ENCODE measurements around the gene HSPBP1. TPM values are rescaled to one million over a fixed set of nuclear protein-coding genes. Genes with fewer than 3 reads are reported as not detected.

The HSPBP1 gene
- total RNA-seq, 4 donors from 2014 or later, result 28.5 to 44.0 (median 32.2) TPM

DNA sequence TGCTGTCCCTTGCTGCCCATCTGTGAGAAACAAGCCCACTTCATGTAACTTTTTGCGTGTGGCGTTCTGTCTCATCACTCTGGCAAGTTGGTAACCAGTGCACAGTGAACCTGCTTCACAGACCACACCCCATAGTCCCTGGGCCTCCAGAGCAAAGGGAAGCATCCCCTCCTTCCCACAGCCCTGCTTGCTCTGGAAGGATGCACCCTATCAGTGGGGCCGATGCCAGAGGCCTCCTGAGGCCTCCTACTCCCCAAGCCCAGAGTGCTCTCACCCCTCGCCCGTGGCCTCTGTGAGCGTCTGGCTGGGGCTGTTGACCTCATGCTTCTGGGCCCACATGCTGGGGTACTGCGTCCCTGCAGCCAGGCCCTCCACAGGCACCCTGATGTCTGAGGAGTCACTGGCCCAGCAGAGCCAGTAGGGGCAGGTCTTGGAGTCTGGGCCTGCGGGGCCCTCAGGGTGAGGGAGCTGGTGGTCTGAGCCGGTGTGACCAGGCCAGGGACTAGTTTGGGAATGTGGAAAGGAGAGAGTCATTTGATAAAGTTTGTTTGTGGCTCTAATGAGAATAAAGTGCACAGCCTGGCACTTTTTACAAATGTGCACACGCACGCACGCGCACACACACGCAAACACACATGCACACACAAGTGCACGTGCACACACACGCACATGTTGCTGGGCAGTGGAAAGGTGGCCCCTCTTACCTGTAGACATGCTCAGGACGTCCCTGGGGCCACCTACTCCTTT lies 56.4 kb downstream of the HSPBP1 start:
- intact Hi-C loops (cut with DNase I), result no loop called here
- WGBS, result 89% methylated on average over 14 of the region's 17 CpGs
- TF ChIP-seq EP300 (IDR thresholded peaks at IDR 0.05) (no peak), POLR2A (IDR thresholded peaks at IDR 0.05; ENCODE audit: low read depth) (no peak), POLR2AphosphoS5 (IDR thresholded peaks at IDR 0.05) (no peak)
- TF ChIP-seq, protein P1, sequence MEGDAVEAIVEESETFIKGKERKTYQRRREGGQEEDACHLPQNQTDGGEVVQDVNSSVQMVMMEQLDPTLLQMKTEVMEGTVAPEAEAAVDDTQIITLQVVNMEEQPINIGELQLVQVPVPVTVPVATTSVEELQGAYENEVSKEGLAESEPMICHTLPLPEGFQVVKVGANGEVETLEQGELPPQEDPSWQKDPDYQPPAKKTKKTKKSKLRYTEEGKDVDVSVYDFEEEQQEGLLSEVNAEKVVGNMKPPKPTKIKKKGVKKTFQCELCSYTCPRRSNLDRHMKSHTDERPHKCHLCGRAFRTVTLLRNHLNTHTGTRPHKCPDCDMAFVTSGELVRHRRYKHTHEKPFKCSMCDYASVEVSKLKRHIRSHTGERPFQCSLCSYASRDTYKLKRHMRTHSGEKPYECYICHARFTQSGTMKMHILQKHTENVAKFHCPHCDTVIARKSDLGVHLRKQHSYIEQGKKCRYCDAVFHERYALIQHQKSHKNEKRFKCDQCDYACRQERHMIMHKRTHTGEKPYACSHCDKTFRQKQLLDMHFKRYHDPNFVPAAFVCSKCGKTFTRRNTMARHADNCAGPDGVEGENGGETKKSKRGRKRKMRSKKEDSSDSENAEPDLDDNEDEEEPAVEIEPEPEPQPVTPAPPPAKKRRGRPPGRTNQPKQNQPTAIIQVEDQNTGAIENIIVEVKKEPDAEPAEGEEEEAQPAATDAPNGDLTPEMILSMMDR (IDR thresholded peaks at IDR 0.05), result no peak
- DNase-seq (ENCODE audit: extremely low spot score), result no peak
- Histone ChIP-seq H3K4me3 (no peak overlapping the region), H3K27ac (replicated peaks in 1 of 4) (no peak overlapping the region), H3K9me3 (peaks cover 0 to 7% (median 0%) of the 10 kb centered on the region in 4 donors), H3K36me3 (peaks cover 0 to 31% (median 28%) of the 10 kb centered on the region in 4 donors), H3K27me3 (no peaks in the 10 kb centered on the region), H3K4me1 (peaks cover 0 to 3% (median 0%) of the 10 kb centered on the region in 4 donors)

- H3K27ac ChIP-seq (replicated peaks in 1 of 4), result no peak overlapping the region
- WGBS, result 80% methylated on average over 9 of the region's 9 CpGs
- TF ChIP-seq, protein P1 (IDR thresholded peaks at IDR 0.05), result no peak
- TF ChIP-seq EP300 (IDR thresholded peaks at IDR 0.05) (no peak), POLR2AphosphoS5 (IDR thresholded peaks at IDR 0.05) (no peak), POLR2A (IDR thresholded peaks at IDR 0.05; ENCODE audit: low read depth) (no peak)
- H3K4me3 ChIP-seq, result no peak overlapping the region
- no peak for DNase-seq (ENCODE audit: extremely low spot score)
- intact Hi-C loops (cut with DNase I), result no loop called here
- H3K4me1 ChIP-seq, result peaks cover 5 to 15% (median 14%) of the 10 kb centered on the region in 4 donors
- H3K9me3 ChIP-seq, result peaks cover 0 to 7% (median 0%) of the 10 kb centered on the region in 4 donors
- H3K27me3 ChIP-seq, result peaks cover 0 to 17% (median 2%) of the 10 kb centered on the region in 4 donors
- H3K36me3 ChIP-seq, result peaks cover 0 to 4% (median 2%) of the 10 kb centered on the region in 4 donors
Measured at GRCh38 chr19:55220525-55220924, 59.4 kb downstream of the HSPBP1 start.

GRCh38 chr19:55216461-55217198 lies 63.3 kb downstream of the HSPBP1 start:
- Histone ChIP-seq H3K36me3 (no peaks in the 10 kb centered on the region), H3K27ac (replicated peaks in 1 of 4) (peak overlapping the region in 3 of 4 donors; percentile 31 to 50 (median 46)), H3K4me1 (peaks cover 5 to 15% (median 14%) of the 10 kb centered on the region in 4 donors), H3K27me3 (peaks cover 0 to 56% (median 2%) of the 10 kb centered on the region in 4 donors), H3K4me3 (peak overlapping the region; percentile 34 to 51 (median 46)), H3K9me3 (peaks cover 0 to 19% (median 7%) of the 10 kb centered on the region in 4 donors)
- peak; percentile 43 to 62 for TF ChIP-seq POLR2AphosphoS5 (IDR thresholded peaks at IDR 0.05)
- TF ChIP-seq, protein P1 (IDR thresholded peaks at IDR 0.05), result no peak
- TF ChIP-seq POLR2A (IDR thresholded peaks at IDR 0.05; ENCODE audit: low read depth), result peak; percentile 32
- no peak for TF ChIP-seq EP300 (IDR thresholded peaks at IDR 0.05)
- intact Hi-C loops (cut with DNase I), result loop anchor here (5.0 kb wide), 1 partner anchor 41 kb away; the partner anchor contains the start of gene PPP6R1
- no peak for DNase-seq (ENCODE audit: extremely low spot score)
- WGBS, result 7% methylated on average over 28 of the region's 36 CpGs

GRCh38 chr19:55213547-55213946 lies 66.4 kb downstream of the HSPBP1 start:
- H3K4me1 ChIP-seq, result peaks cover 17 to 33% (median 26%) of the 10 kb centered on the region in 4 donors
- TF ChIP-seq POLR2A (IDR thresholded peaks at IDR 0.05; ENCODE audit: low read depth), result no peak
- TF ChIP-seq, protein P1 (IDR thresholded peaks at IDR 0.05), result no peak
- no peak for TF ChIP-seq POLR2AphosphoS5 (IDR thresholded peaks at IDR 0.05)
- no peak for TF ChIP-seq EP300 (IDR thresholded peaks at IDR 0.05)
- no peak overlapping the region for H3K4me3 ChIP-seq
- DNase-seq (ENCODE audit: extremely low spot score), result no peak
- intact Hi-C loops (cut with DNase I), result no loop called here
- H3K27ac ChIP-seq (replicated peaks in 1 of 4), result no peak overlapping the region
- H3K9me3 ChIP-seq, result peaks cover 0 to 11% (median 7%) of the 10 kb centered on the region in 4 donors
- H3K27me3 ChIP-seq, result peaks cover 0 to 66% (median 2%) of the 10 kb centered on the region in 4 donors
- H3K36me3 ChIP-seq, result no peaks in the 10 kb centered on the region
- 88% methylated on average over 7 of the region's 7 CpGs for WGBS
